HEK293 (cell line): ENCODE data around the gene ZNF423.

Source experiments
- CTCF ChIA-PET: fragments of 350-600 bp; formaldehyde crosslinking; extraction: SDS; loops from one replicate; lab custom pipeline; 2021; ENCODE audit warnings: antibody characterized with exemption; lab: Yijun Ruan, JAX
- POLR2A ChIA-PET: fragments of 300-600 bp; formaldehyde crosslinking; extraction: SDS; loops from one replicate; lab custom pipeline; 2020; ENCODE audit warnings: antibody characterized with exemption, inconsistent platforms; lab: Yijun Ruan, JAX
- H3K27ac ChIP-seq: fragments of 200-500 bp; sonication (Bioruptor generic); 2 replicates; pipeline ENCODE4 v1.5.1; 2014; ENCODE audit warnings: low read depth, low read length, control low read depth, inconsistent platforms; ENCODE audit errors: extremely low read depth
- H3K36me3 ChIP-seq, 2 experiments: fragments of 200-500 bp in 1 of 2; sonication (Bioruptor generic) in 1 of 2; 1 replicate in 1 of 2; 2 replicates in 1 of 2; pipeline ENCODE4 v1.5.1; 2014 to 2017; ENCODE audit warnings: inconsistent platforms in 2 of 2, low read length in 2 of 2; ENCODE audit not compliant: control insufficient read depth in 2 of 2, insufficient read depth in 1 of 2
- H3K4me1 ChIP-seq: fragments of 200-500 bp; sonication (Bioruptor generic); 2 replicates; pipeline ENCODE4 v1.5.1; 2014; ENCODE audit warnings: mild to moderate bottlenecking, low read length, inconsistent platforms; ENCODE audit not compliant: control insufficient read depth, insufficient read depth
- H3K4me3 ChIP-seq: 2 replicates; pipeline ENCODE4 v1.5.1; 2011; ENCODE audit warnings: low read depth, mild to moderate bottlenecking, control low read depth, low read length, moderate library complexity
- H3K9me3 ChIP-seq: fragments of 200-500 bp; sonication (Bioruptor generic); 2 replicates; pipeline ENCODE4 v1.5.1; 2014; ENCODE audit warnings: low read depth, low read length, inconsistent platforms; ENCODE audit not compliant: control insufficient read depth, insufficient read depth
- HOXC10 ChIP-seq: sonication (generic); formaldehyde crosslinking; IDR thresholded peaks from 2 replicates; pipeline ENCODE4 v1.8.1; 2023; ENCODE audit warnings: mild to moderate bottlenecking, missing genetic modification reagents
- KLF17 ChIP-seq: fragments of 450-650 bp; formaldehyde crosslinking; IDR thresholded peaks from 2 replicates; pipeline ENCODE4 v1.5.1; 2016; ENCODE audit warnings: missing biosample characterization, missing genetic modification characterization
- OSR2 ChIP-seq: fragments of 450-650 bp; formaldehyde crosslinking; IDR thresholded peaks from 2 replicates; pipeline ENCODE4 v1.5.1; 2016; ENCODE audit warnings: missing biosample characterization, missing genetic modification characterization
- ZBTB17 ChIP-seq: fragments of 450-650 bp; formaldehyde crosslinking; IDR thresholded peaks from 2 replicates; pipeline ENCODE4 v1.5.1; 2016; ENCODE audit warnings: missing biosample characterization, missing genetic modification characterization
- ZFP3 ChIP-seq: fragments of 450-650 bp; formaldehyde crosslinking; IDR thresholded peaks from 2 replicates; pipeline ENCODE4 v1.5.1; 2016; ENCODE audit warnings: low read depth, missing biosample characterization, missing genetic modification characterization
- ZFP69B ChIP-seq: fragments of 450-650 bp; formaldehyde crosslinking; IDR thresholded peaks from 2 replicates; pipeline ENCODE4 v1.5.1; 2016; ENCODE audit warnings: missing biosample characterization, missing genetic modification characterization
- ZNF157 ChIP-seq: fragments of 450-650 bp; formaldehyde crosslinking; IDR thresholded peaks from 2 replicates; pipeline ENCODE4 v1.5.1; 2016; ENCODE audit warnings: missing biosample characterization, missing genetic modification characterization
- ZNF211 ChIP-seq: fragments of 450-650 bp; formaldehyde crosslinking; IDR thresholded peaks from 2 replicates; pipeline ENCODE4 v1.5.1; 2016; ENCODE audit warnings: low read depth, missing biosample characterization, missing genetic modification characterization
- ZNF302 ChIP-seq: fragments of 450-650 bp; formaldehyde crosslinking; IDR thresholded peaks from 2 replicates; pipeline ENCODE4 v1.5.1; 2016; ENCODE audit warnings: missing biosample characterization, missing genetic modification characterization, low read depth
- ZNF37A ChIP-seq: fragments of 450-650 bp; IDR thresholded peaks from 2 replicates; pipeline ENCODE4 v1.5.1; 2018; ENCODE audit warnings: missing biosample characterization, missing genetic modification characterization
- ZNF433 ChIP-seq: fragments of 450-650 bp; formaldehyde crosslinking; IDR thresholded peaks from 2 replicates; pipeline ENCODE4 v1.5.1; 2016; ENCODE audit warnings: missing biosample characterization, missing genetic modification characterization, low read depth
- ZNF555 ChIP-seq: fragments of 450-650 bp; formaldehyde crosslinking; conservative IDR thresholded peaks from 2 replicates; pipeline ENCODE4 v1.5.1; 2017; ENCODE audit warnings: missing biosample characterization, mild to moderate bottlenecking, missing genetic modification characterization, inconsistent platforms
- ZNF610 ChIP-seq: fragments of 450-650 bp; formaldehyde crosslinking; IDR thresholded peaks from 2 replicates; pipeline ENCODE4 v1.5.1; 2016; ENCODE audit warnings: missing biosample characterization, missing genetic modification characterization, borderline replicate concordance
- ZNF621 ChIP-seq: fragments of 450-650 bp; formaldehyde crosslinking; IDR thresholded peaks from 2 replicates; pipeline ENCODE4 v1.5.1; 2017; ENCODE audit warnings: missing biosample characterization, missing genetic modification characterization
- ZNF624 ChIP-seq: fragments of 450-650 bp; formaldehyde crosslinking; IDR thresholded peaks from 2 replicates; pipeline ENCODE4 v1.5.1; 2017; ENCODE audit warnings: missing biosample characterization, missing genetic modification characterization
- ZNF670 ChIP-seq: fragments of 450-650 bp; formaldehyde crosslinking; IDR thresholded peaks from 2 replicates; pipeline ENCODE4 v1.5.1; 2016; ENCODE audit warnings: missing biosample characterization, missing genetic modification characterization, low read depth
- ZNF692 ChIP-seq: fragments of 450-650 bp; formaldehyde crosslinking; IDR thresholded peaks from 2 replicates; pipeline ENCODE4 v1.5.1; 2016; ENCODE audit warnings: missing biosample characterization, missing genetic modification characterization
- ZNF701 ChIP-seq: fragments of 450-650 bp; formaldehyde crosslinking; IDR thresholded peaks from 2 replicates; pipeline ENCODE4 v1.5.1; 2016; ENCODE audit warnings: missing biosample characterization, missing genetic modification characterization
- ZNF747 ChIP-seq: fragments of 450-650 bp; formaldehyde crosslinking; IDR thresholded peaks from 2 replicates; pipeline ENCODE4 v1.5.1; 2016; ENCODE audit warnings: missing biosample characterization, missing genetic modification characterization
- ZSCAN16 ChIP-seq: fragments of 450-650 bp; formaldehyde crosslinking; IDR thresholded peaks from 2 replicates; pipeline ENCODE4 v1.5.1; 2016; ENCODE audit warnings: missing biosample characterization, missing genetic modification characterization

ZNF423 gene

GRCh38 chr16:49529411-49530045 is 326.4 kb downstream of the ZNF423 start:
- TF ChIP-seq ZNF555 (tag by site-specific recombination) (no peak), ZFP3 (tag by site-specific recombination) (no peak), ZNF157 (tag by site-specific recombination) (no peak)

GRCh38 chr16:49528866-49529288 is 327.0 kb downstream of the ZNF423 start:
- TF ChIP-seq HOXC10 (CRISPR knock-in tag) (no peak), ZNF37A (no peak), KLF17 (tag by site-specific recombination) (no peak)
- Histone ChIP-seq H3K9me3 (no peaks in the 10 kb centered on the region), H3K27ac (no peak overlapping the region), H3K4me1 (no peaks in the 10 kb centered on the region), H3K36me3 (no peaks in the 10 kb centered on the region), H3K4me3 (no peak overlapping the region)
- POLR2A ChIA-PET, result no interaction called here
- CTCF ChIA-PET, result no interaction called here

More at GRCh38 chr16:49529411-49530045, 326.4 kb downstream of the ZNF423 start:
- Histone ChIP-seq H3K4me3 (no peak overlapping the region), H3K9me3 (no peaks in the 10 kb centered on the region), H3K36me3 (no peaks in the 10 kb centered on the region), H3K27ac (no peak overlapping the region), H3K4me1 (no peaks in the 10 kb centered on the region)
- CTCF ChIA-PET, result no interaction called here
- POLR2A ChIA-PET, result no interaction called here

- Histone ChIP-seq H3K27ac (no peak overlapping the region), H3K36me3 (no peaks in the 10 kb centered on the region), H3K4me1 (no peaks in the 10 kb centered on the region), H3K4me3 (no peak overlapping the region), H3K9me3 (no peaks in the 10 kb centered on the region)
- ChIA-PET POLR2A (no interaction called here), CTCF (no interaction called here)
- TF ChIP-seq ZNF747 (tag by site-specific recombination), result no peak
- peak; percentile 41; the same call in 1 of the 2 replicates for TF ChIP-seq ZBTB17 (tag by site-specific recombination)
These were observed 327.6 kb downstream of the ZNF423 start for GRCh38 chr16:49528060-49528865.

- no peak overlapping the region for H3K27ac ChIP-seq
- TF ChIP-seq ZNF610 (tag by site-specific recombination) (no peak), OSR2 (tag by site-specific recombination) (no peak), ZFP69B (tag by site-specific recombination) (no peak), ZNF670 (tag by site-specific recombination) (no peak), ZNF621 (tag by site-specific recombination) (no peak), ZNF624 (no peak), ZNF302 (no peak), ZSCAN16 (tag by site-specific recombination) (no peak), ZNF701 (tag by site-specific recombination) (no peak), ZNF692 (tag by site-specific recombination) (no peak), ZNF433 (tag by site-specific recombination) (no peak), ZNF211 (tag by site-specific recombination) (no peak)
- ChIA-PET POLR2A (no interaction called here), CTCF (no interaction called here)
- H3K4me3 ChIP-seq, result no peak overlapping the region
- H3K9me3 ChIP-seq, result no peaks in the 10 kb centered on the region
- H3K4me1 ChIP-seq, result no peaks in the 10 kb centered on the region
- no peaks in the 10 kb centered on the region for H3K36me3 ChIP-seq
These were observed 328.3 kb downstream of the ZNF423 start for GRCh38 chr16:49527611-49528010.
